Endothelial cell (in vitro differentiated cells): ENCODE data around the gene GALNT1. TPM values are rescaled to one million over a fixed set of nuclear protein-coding genes. Genes with fewer than 3 reads are reported as not detected.

Experiments used
- DNase-seq: peaks from one replicate; pipeline ENCODE4 v3.0.0; 2021; ENCODE audit warnings: low spot score
- H3K27ac Mint-ChIP-seq: one replicate; pipeline ENCODE4 v1.8.0; 2021; ENCODE audit warnings: mixed read lengths, inconsistent platforms; ENCODE audit not compliant: unreplicated experiment
- H3K27me3 Mint-ChIP-seq: one replicate; pipeline ENCODE4 v1.8.0; 2021; ENCODE audit warnings: mild to moderate bottlenecking, moderate library complexity, mixed read lengths, inconsistent platforms; ENCODE audit not compliant: unreplicated experiment
- H3K36me3 Mint-ChIP-seq: one replicate; pipeline ENCODE4 v1.8.0; 2021; ENCODE audit warnings: mild to moderate bottlenecking, low read depth, mixed read lengths, inconsistent platforms; ENCODE audit not compliant: unreplicated experiment
- H3K4me1 Mint-ChIP-seq: one replicate; pipeline ENCODE4 v1.8.0; 2021; ENCODE audit warnings: mild to moderate bottlenecking, mixed read lengths, inconsistent platforms; ENCODE audit not compliant: unreplicated experiment
- H3K4me3 Mint-ChIP-seq: one replicate; pipeline ENCODE4 v1.8.0; 2021; ENCODE audit warnings: mild to moderate bottlenecking, mixed read lengths, inconsistent platforms; ENCODE audit not compliant: unreplicated experiment
- H3K9me3 Mint-ChIP-seq: one replicate; pipeline ENCODE4 v1.8.0; 2021; ENCODE audit warnings: mixed read lengths, inconsistent platforms; ENCODE audit not compliant: unreplicated experiment
- total RNA-seq: library from RNA; stranded (reverse); fragmentation: NEBNext Ultra II Directional; extraction: Animal tissue kit (Norgen Biotek cat#: 25700); gene quantifications from one replicate; pipeline ENCODE4 v1.2.1, GENCODE V29; 2021; ENCODE audit not compliant: unreplicated experiment
- TF ChIP-seq, protein P1 (sequence below): fragments of 200-600 bp; sonication (generic); IDR thresholded peaks from one replicate; pipeline ENCODE4 v1.5.0; 2021; ENCODE audit warnings: antibody characterized with exemption; ENCODE audit not compliant: unreplicated experiment

The GALNT1 gene
- total RNA-seq, 1 donor from 2014 or later, result 174 TPM

DNA sequence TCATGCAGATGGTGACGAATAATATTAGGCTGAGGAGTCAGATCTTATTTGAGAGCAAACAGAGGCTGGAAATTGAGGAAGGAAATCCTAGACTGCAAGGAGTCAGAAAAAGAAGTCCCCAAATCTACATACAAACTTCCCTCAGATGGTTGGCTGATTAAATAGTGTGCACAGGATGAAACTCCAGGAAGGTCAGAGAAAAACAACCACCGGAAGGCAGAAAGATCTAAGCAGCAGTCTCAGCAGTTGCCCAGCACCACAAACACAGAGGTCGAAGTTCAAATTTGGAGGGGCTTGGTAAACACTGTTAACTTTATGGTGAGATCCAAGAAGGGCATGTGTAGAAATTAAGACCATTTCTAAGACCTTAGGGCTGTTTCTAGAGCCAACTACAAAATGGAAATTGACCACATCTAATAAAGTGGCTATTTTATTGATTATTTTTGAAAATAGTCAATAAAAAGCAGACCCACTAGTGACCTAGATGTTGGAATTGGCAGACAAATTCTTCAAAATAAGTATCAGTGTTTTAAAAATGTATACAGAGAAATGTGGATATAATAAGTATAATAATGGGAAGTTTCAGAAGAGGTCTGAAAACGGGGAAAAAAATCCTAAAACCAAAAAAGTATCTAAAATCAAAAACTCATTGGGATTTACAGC, 134.8 kb downstream of the GALNT1 start:
- peaks cover 30% of the 10 kb centered on the region for H3K4me1 Mint-ChIP-seq
- H3K4me3 Mint-ChIP-seq, result peak overlapping the region; percentile 47
- peaks cover 56% of the 10 kb centered on the region for H3K36me3 Mint-ChIP-seq
- H3K27me3 Mint-ChIP-seq, result peaks cover 6% of the 10 kb centered on the region
- no peak for DNase-seq
- TF ChIP-seq, protein P1, sequence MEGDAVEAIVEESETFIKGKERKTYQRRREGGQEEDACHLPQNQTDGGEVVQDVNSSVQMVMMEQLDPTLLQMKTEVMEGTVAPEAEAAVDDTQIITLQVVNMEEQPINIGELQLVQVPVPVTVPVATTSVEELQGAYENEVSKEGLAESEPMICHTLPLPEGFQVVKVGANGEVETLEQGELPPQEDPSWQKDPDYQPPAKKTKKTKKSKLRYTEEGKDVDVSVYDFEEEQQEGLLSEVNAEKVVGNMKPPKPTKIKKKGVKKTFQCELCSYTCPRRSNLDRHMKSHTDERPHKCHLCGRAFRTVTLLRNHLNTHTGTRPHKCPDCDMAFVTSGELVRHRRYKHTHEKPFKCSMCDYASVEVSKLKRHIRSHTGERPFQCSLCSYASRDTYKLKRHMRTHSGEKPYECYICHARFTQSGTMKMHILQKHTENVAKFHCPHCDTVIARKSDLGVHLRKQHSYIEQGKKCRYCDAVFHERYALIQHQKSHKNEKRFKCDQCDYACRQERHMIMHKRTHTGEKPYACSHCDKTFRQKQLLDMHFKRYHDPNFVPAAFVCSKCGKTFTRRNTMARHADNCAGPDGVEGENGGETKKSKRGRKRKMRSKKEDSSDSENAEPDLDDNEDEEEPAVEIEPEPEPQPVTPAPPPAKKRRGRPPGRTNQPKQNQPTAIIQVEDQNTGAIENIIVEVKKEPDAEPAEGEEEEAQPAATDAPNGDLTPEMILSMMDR, result no peak
- peak overlapping the region; percentile 62 for H3K27ac Mint-ChIP-seq
- peaks cover 15% of the 10 kb centered on the region for H3K9me3 Mint-ChIP-seq

DNA sequence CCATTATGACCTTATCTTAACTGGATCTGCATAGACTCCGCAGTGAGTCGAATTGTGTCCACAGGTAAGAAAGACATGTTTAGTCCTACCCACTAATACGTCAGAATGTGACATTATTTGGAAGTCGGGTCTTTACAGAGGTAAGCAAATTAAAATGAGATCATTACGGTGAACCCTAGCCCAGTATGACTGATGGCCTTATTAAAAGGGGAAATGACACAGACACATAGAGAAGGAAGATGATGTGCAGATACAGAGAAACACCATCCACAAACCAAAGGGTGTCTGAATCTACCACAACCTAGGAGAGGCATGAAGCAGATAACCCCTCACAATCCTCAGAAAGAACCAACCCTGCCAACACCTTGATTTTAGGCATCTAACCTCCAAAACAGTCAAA, 135.6 kb downstream of the GALNT1 start:
- Mint-ChIP-seq H3K36me3 (peaks cover 51% of the 10 kb centered on the region), H3K27ac (peak overlapping the region; percentile 28), H3K27me3 (peaks cover 6% of the 10 kb centered on the region), H3K9me3 (peaks cover 15% of the 10 kb centered on the region), H3K4me1 (peaks cover 21% of the 10 kb centered on the region), H3K4me3 (peak overlapping the region; percentile 75)
- TF ChIP-seq, protein P1, result no peak
- DNase-seq, result no peak

DNA sequence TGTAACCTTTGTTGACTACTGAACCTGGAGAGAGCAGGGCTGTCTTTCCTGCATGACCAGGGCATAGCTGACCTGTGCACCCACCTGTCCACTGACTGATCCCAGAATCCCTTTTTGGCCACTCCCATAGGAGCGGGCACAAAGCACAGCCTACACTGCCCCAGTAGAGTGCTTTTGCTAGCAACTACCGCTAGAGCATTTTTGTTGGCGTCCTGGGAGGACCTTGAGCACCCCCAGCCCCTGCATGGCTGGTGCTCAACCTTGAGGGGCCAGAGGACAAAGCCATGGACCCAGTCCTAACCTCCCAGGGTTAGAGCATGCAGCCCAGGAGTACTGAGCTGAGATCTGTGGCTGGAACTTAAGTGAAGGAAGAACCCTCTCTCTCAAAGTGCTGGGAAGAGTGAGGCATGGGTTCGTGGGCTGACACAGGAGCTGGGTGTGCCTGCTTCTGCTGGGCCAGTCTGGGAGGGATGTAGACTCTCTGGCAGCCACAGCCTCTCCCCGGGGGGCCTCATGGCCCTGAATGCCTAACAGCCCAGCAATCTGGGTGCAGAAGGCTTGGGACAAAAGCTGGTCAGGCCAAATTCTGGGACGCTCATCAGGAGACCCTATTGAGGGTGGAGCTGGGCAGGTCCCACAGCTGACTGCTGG, 140.0 kb downstream of the GALNT1 start:
- Mint-ChIP-seq H3K27me3 (peaks cover 7% of the 10 kb centered on the region), H3K4me1 (no peaks in the 10 kb centered on the region), H3K27ac (no peak overlapping the region), H3K36me3 (peaks cover 20% of the 10 kb centered on the region), H3K9me3 (peaks cover 17% of the 10 kb centered on the region), H3K4me3 (no peak overlapping the region)
- no peak for DNase-seq
- TF ChIP-seq, protein P1, result no peak

DNA sequence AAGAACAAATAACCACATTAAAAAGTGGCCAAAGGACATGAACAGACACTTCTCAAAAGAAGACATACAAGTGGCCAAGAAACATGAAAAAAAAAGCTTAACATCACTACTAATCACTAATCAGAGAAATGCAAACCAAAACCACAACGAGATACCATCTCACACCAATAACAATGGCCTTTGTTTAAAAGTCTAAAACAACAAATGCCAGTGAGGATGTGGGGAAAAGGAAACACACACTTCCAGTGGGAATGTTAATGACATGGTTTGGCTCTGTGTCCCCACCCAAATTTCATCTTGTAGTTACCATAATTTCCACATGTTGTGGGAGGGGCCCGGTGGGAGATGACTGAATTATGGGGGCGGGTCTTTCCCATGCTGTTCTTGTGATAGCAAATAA, 147.1 kb downstream of the GALNT1 start:
- Mint-ChIP-seq H3K4me1 (peaks cover 14% of the 10 kb centered on the region), H3K4me3 (no peak overlapping the region), H3K27ac (peak overlapping the region; percentile 87), H3K27me3 (peaks cover 4% of the 10 kb centered on the region), H3K9me3 (peaks cover 19% of the 10 kb centered on the region), H3K36me3 (peaks cover 35% of the 10 kb centered on the region)
- TF ChIP-seq, protein P1, result no peak
- no peak for DNase-seq
